Measurements from ENCODE around the gene USP10.

DNA sequence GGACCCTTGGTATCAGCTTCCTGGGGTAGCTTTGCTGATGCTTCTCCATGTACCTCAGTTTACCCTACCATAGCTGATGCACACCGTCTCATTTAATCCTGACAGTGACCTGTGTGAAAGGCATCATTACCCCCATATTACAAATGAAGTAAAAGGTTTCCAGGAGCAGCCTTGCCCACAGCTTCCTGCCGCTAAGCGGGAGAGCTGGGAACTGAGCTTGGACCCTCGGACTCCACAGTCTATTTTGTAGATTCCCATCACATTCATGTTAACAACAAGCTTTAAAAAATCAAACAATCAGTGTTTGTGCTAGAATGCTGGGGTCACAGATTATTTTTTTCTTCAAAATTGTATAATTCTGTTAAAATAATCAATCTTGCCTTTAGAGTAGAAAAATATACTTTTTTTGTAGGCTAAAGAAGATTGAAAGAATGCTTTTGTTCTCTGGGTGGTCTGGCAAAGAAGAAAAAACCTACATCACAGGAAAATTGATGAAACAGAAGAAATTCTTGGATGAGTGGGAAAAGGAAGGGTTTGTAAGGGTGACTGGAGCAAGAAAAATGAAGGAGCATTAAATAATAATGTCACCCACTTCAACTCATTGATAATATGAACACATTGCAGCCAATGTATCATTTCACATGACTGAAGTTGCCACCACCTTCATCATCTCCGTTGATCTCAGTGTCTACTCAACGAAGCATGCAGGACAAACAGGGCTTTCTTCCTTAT lies 9.5 kb upstream of the USP10 start:
- TF ChIP-seq, protein P1, sequence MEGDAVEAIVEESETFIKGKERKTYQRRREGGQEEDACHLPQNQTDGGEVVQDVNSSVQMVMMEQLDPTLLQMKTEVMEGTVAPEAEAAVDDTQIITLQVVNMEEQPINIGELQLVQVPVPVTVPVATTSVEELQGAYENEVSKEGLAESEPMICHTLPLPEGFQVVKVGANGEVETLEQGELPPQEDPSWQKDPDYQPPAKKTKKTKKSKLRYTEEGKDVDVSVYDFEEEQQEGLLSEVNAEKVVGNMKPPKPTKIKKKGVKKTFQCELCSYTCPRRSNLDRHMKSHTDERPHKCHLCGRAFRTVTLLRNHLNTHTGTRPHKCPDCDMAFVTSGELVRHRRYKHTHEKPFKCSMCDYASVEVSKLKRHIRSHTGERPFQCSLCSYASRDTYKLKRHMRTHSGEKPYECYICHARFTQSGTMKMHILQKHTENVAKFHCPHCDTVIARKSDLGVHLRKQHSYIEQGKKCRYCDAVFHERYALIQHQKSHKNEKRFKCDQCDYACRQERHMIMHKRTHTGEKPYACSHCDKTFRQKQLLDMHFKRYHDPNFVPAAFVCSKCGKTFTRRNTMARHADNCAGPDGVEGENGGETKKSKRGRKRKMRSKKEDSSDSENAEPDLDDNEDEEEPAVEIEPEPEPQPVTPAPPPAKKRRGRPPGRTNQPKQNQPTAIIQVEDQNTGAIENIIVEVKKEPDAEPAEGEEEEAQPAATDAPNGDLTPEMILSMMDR (IDR thresholded peaks at IDR 0.05) = no peak
- no peak for TF ChIP-seq POLR2A (IDR thresholded peaks at IDR 0.05)
- TF ChIP-seq EP300 (IDR thresholded peaks at IDR 0.05) = no peak

All from tibial nerve (tissue), 4 donors.